Suprapubic skin (tissue), 4 donors: ENCODE results near the gene ATG2A.

Experiments used
- EP300 ChIP-seq: sonication (generic); formaldehyde crosslinking; IDR thresholded peaks from one replicate; pipeline ENCODE4 v1.6.1; 2017; ENCODE audit warnings: antibody characterized with exemption
- POLR2A ChIP-seq, 2 donors: fragments of 450-650 bp; IDR thresholded peaks; one replicate each; pipeline ENCODE4 v1.6.1; 2017; ENCODE audit warnings: antibody characterized with exemption in 2 of 2, mild to moderate bottlenecking in 2 of 2, moderate library complexity in 2 of 2
- POLR2AphosphoS5 ChIP-seq, 3 donors: sonication (generic); formaldehyde crosslinking; IDR thresholded peaks; one replicate each; pipeline ENCODE4 v1.6.1; 2017; ENCODE audit warnings: antibody characterized with exemption in 3 of 3
- TF ChIP-seq, protein P1 (sequence below), 2 donors: fragments of 200-600 bp in 1 of 2; fragments of 450-650 bp in 1 of 2; sonication (generic) in 1 of 2; IDR thresholded peaks; one replicate each; pipeline ENCODE4 v1.5.1; 2016 to 2019; ENCODE audit warnings: antibody characterized with exemption in 2 of 2, mild to moderate bottlenecking in 1 of 2, moderate library complexity in 1 of 2

- TF ChIP-seq, protein P1, sequence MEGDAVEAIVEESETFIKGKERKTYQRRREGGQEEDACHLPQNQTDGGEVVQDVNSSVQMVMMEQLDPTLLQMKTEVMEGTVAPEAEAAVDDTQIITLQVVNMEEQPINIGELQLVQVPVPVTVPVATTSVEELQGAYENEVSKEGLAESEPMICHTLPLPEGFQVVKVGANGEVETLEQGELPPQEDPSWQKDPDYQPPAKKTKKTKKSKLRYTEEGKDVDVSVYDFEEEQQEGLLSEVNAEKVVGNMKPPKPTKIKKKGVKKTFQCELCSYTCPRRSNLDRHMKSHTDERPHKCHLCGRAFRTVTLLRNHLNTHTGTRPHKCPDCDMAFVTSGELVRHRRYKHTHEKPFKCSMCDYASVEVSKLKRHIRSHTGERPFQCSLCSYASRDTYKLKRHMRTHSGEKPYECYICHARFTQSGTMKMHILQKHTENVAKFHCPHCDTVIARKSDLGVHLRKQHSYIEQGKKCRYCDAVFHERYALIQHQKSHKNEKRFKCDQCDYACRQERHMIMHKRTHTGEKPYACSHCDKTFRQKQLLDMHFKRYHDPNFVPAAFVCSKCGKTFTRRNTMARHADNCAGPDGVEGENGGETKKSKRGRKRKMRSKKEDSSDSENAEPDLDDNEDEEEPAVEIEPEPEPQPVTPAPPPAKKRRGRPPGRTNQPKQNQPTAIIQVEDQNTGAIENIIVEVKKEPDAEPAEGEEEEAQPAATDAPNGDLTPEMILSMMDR (IDR thresholded peaks at IDR 0.05) = no peak
- no peak for TF ChIP-seq POLR2AphosphoS5 (IDR thresholded peaks at IDR 0.05)
- no peak for TF ChIP-seq EP300
- TF ChIP-seq POLR2A (IDR thresholded peaks at IDR 0.05) = no peak
These were observed 46.0 kb downstream of the ATG2A start for GRCh38 chr11:64870893-64871466.
